Measurements from ENCODE around the gene DOCK6.

DNA sequence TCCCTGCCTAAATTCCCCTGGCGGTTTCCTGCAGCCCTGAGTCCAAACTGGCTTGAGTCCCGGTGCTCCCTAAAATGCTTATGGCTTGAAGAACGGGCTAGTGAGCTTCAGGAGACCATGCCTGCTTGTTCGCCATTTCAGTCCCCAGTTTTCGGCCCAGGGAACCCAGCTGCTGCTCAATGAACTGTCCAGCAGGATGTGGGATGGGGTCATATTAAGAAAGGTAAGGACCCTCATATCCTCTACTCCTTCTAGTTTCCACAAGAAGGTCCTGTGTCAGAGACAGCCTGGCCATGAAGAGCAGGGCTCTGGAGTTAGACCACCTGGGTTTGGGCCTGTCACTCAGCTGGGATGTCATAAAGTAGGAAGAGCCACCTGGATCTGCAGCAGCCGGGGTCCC lies 89.7 kb downstream of the DOCK6 start:
- no peak for TF ChIP-seq CTCF (IDR thresholded peaks at IDR 0.05)
- TF ChIP-seq, protein P1, sequence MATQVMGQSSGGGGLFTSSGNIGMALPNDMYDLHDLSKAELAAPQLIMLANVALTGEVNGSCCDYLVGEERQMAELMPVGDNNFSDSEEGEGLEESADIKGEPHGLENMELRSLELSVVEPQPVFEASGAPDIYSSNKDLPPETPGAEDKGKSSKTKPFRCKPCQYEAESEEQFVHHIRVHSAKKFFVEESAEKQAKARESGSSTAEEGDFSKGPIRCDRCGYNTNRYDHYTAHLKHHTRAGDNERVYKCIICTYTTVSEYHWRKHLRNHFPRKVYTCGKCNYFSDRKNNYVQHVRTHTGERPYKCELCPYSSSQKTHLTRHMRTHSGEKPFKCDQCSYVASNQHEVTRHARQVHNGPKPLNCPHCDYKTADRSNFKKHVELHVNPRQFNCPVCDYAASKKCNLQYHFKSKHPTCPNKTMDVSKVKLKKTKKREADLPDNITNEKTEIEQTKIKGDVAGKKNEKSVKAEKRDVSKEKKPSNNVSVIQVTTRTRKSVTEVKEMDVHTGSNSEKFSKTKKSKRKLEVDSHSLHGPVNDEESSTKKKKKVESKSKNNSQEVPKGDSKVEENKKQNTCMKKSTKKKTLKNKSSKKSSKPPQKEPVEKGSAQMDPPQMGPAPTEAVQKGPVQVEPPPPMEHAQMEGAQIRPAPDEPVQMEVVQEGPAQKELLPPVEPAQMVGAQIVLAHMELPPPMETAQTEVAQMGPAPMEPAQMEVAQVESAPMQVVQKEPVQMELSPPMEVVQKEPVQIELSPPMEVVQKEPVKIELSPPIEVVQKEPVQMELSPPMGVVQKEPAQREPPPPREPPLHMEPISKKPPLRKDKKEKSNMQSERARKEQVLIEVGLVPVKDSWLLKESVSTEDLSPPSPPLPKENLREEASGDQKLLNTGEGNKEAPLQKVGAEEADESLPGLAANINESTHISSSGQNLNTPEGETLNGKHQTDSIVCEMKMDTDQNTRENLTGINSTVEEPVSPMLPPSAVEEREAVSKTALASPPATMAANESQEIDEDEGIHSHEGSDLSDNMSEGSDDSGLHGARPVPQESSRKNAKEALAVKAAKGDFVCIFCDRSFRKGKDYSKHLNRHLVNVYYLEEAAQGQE (IDR thresholded peaks at IDR 0.05; ENCODE audit: insufficient read depth in 1 of 2, low read depth in 2 of 2, low read length in 1 of 2), result no peak
- TF ChIP-seq POLR2AphosphoS5 (IDR thresholded peaks at IDR 0.05; ENCODE audit: low read depth, low read length), result no peak
- no peak for TF ChIP-seq TCF7L2 (IDR thresholded peaks at IDR 0.05; ENCODE audit: low read depth, low read length)
- no peak for TF ChIP-seq SIN3A (IDR thresholded peaks at IDR 0.05; ENCODE audit: borderline replicate concordance, insufficient read depth, low read depth, low read length)
